Liver (tissue), 9 donors: ENCODE measurements around the gene HUNK. TPM values are rescaled to one million over a fixed set of nuclear protein-coding genes. Genes with fewer than 3 reads are reported as not detected.

Experiments used
- DNase-seq: peaks from one replicate; pipeline ENCODE4 v3.0.0-alpha.2; 2017; ENCODE audit warnings: low spot score
- H3K27ac ChIP-seq, 2 donors: one replicate each; pipeline ENCODE4 v1.7.0; 2013; ENCODE audit warnings: inconsistent platforms in 2 of 2, low read length in 2 of 2, control low read depth in 1 of 2, low read depth in 1 of 2, mild to moderate bottlenecking in 1 of 2
- H3K27me3 ChIP-seq, 4 donors: one replicate each; pipeline versions ENCODE4 v1.6.1 to v1.7.0; 2013; ENCODE audit warnings: low read length in 3 of 4, inconsistent platforms in 1 of 4, mild to moderate bottlenecking in 1 of 4, moderate library complexity in 1 of 4; ENCODE audit not compliant: control insufficient read depth in 4 of 4, insufficient read depth in 4 of 4
- H3K36me3 ChIP-seq, 4 donors: one replicate each; pipeline versions ENCODE4 v1.6.1 to v1.7.0; 2013; ENCODE audit warnings: low read length in 3 of 4, mild to moderate bottlenecking in 3 of 4, low read depth in 1 of 4, moderate library complexity in 1 of 4; ENCODE audit not compliant: control insufficient read depth in 4 of 4, insufficient read depth in 3 of 4
- H3K4me1 ChIP-seq, 4 donors: one replicate each; pipeline versions ENCODE4 v1.6.1 to v1.7.0; 2013; ENCODE audit warnings: low read length in 3 of 4, mild to moderate bottlenecking in 3 of 4, moderate library complexity in 1 of 4; ENCODE audit not compliant: control insufficient read depth in 4 of 4, insufficient read depth in 4 of 4
- H3K4me3 ChIP-seq, 3 donors: one replicate each; pipeline versions ENCODE4 v1.6.1 to v1.7.0; 2013; ENCODE audit warnings: low read length in 3 of 3, control low read depth in 1 of 3, low read depth in 1 of 3, mild to moderate bottlenecking in 1 of 3
- H3K9ac ChIP-seq, 2 donors: one replicate each; pipeline ENCODE4 v1.7.0; 2013; ENCODE audit warnings: low read length in 2 of 2, mild to moderate bottlenecking in 2 of 2, moderate library complexity in 2 of 2, control low read depth in 1 of 2, low read depth in 1 of 2
- H3K9me3 ChIP-seq, 4 donors: one replicate each; pipeline versions ENCODE4 v1.6.1 to v1.7.0; 2013; ENCODE audit warnings: low read length in 3 of 4; ENCODE audit not compliant: control insufficient read depth in 4 of 4
- ATF3 ChIP-seq: IDR thresholded peaks from 2 replicates; pipeline ENCODE4 v1.6.1; 2016; ENCODE audit warnings: antibody characterized with exemption
- CTCF ChIP-seq: fragments of 150-350 bp; IDR thresholded peaks from 2 replicates; pipeline ENCODE4 v1.5.1; 2017; ENCODE audit warnings: improper control_type of control experiment, low read depth, low read length; ENCODE audit not compliant: missing input control
- EGR1 ChIP-seq, 2 donors: IDR thresholded peaks; 2 replicates each; pipeline ENCODE4 v1.6.1; 2016 to 2018; ENCODE audit warnings: antibody characterized with exemption in 2 of 2, low read depth in 2 of 2
- FOXA1 ChIP-seq: IDR thresholded peaks from 2 replicates; pipeline ENCODE4 v1.6.1; 2016; ENCODE audit warnings: antibody characterized with exemption
- FOXA2 ChIP-seq: IDR thresholded peaks from 2 replicates; pipeline ENCODE4 v1.6.1; 2016; ENCODE audit warnings: antibody characterized with exemption
- GABPA ChIP-seq, 2 donors: IDR thresholded peaks in 1 of 2; conservative IDR thresholded peaks in 1 of 2; 2 replicates each; pipeline ENCODE4 v1.6.1; 2016; ENCODE audit warnings: antibody characterized with exemption in 2 of 2, mild to moderate bottlenecking in 1 of 2, moderate library complexity in 1 of 2
- HNF4A ChIP-seq, 2 donors: conservative IDR thresholded peaks; 2 replicates each; pipeline ENCODE4 v1.6.1; 2016; ENCODE audit warnings: antibody characterized with exemption in 2 of 2, mild to moderate bottlenecking in 2 of 2
- HNF4G ChIP-seq: IDR thresholded peaks from 2 replicates; pipeline ENCODE4 v1.6.1; 2016; ENCODE audit warnings: antibody characterized with exemption
- JUND ChIP-seq, 2 donors: IDR thresholded peaks; 2 replicates each; pipeline ENCODE4 v1.6.1; 2016; ENCODE audit warnings: antibody characterized with exemption in 2 of 2
- NR2F2 ChIP-seq: IDR thresholded peaks from 2 replicates; pipeline ENCODE4 v1.6.1; 2016; ENCODE audit warnings: antibody characterized with exemption
- RAD21 ChIP-seq, 2 donors: IDR thresholded peaks; 2 replicates each; pipeline ENCODE4 v1.6.1; 2016; ENCODE audit warnings: antibody characterized with exemption in 2 of 2, mild to moderate bottlenecking in 2 of 2
- RXRA ChIP-seq, 2 donors: IDR thresholded peaks; 2 replicates each; pipeline ENCODE4 v1.6.1; 2017 to 2018; ENCODE audit warnings: antibody characterized with exemption in 2 of 2, mild to moderate bottlenecking in 1 of 2
- SP1 ChIP-seq: IDR thresholded peaks from 2 replicates; pipeline ENCODE4 v1.6.1; 2018; ENCODE audit warnings: antibody characterized with exemption, mild to moderate bottlenecking
- TAF1 ChIP-seq: conservative IDR thresholded peaks from 2 replicates; pipeline ENCODE4 v1.6.1; 2016; ENCODE audit warnings: antibody characterized with exemption, mild to moderate bottlenecking
- YY1 ChIP-seq: IDR thresholded peaks from 2 replicates; pipeline ENCODE4 v1.6.1; 2016; ENCODE audit warnings: antibody characterized with exemption, mild to moderate bottlenecking
- WGBS: extraction: QIAGEN DNeasy Blood & Tissue Kit; methylation state at CpG from one replicate; pipeline ENCODE4 v1.1.7; 2013; 5-methylcytosine and 5-hydroxymethylcytosine counted together
- polyA plus RNA-seq, 2 donors: library from polyadenylated mRNA; stranded (reverse) in 1 of 2; unstranded in 1 of 2; fragments of 200-250 nt in 1 of 2; fragments of >200 nt in 1 of 2; fragmentation: Nextera tagmentation in 1 of 2; extraction: Ambion mirVana in 1 of 2; gene quantifications; one replicate each; pipeline versions ENCODE4 v1.2.1 to v1.2.3, GENCODE V29; 2013 to 2015
- total RNA-seq, 2 donors: library from RNA; depleted of rRNA; stranded (reverse); fragments of >200 nt; gene quantifications; one replicate each; pipeline ENCODE4 v1.2.3, GENCODE V29; 2014
- TF ChIP-seq, protein P1 (sequence below): IDR thresholded peaks from 2 replicates; pipeline ENCODE4 v1.6.1; 2016; ENCODE audit warnings: antibody characterized with exemption
- TF ChIP-seq, protein P2 (sequence below): IDR thresholded peaks from 2 replicates; pipeline ENCODE4 v1.6.1; 2016; ENCODE audit warnings: antibody characterized with exemption, mild to moderate bottlenecking
- TF ChIP-seq, protein P3 (sequence below): IDR thresholded peaks from 2 replicates; pipeline ENCODE4 v1.6.1; 2016; ENCODE audit warnings: antibody characterized with exemption
- donor health status: healthy.
- donor health status: healthy.
- donor health status: healthy.
- donor health status: healthy.
- donor health status: healthy.

The HUNK gene
- total and polyA plus RNA-seq, 4 donors, result 0.11 to 0.92 (median 0.30) TPM

DNA sequence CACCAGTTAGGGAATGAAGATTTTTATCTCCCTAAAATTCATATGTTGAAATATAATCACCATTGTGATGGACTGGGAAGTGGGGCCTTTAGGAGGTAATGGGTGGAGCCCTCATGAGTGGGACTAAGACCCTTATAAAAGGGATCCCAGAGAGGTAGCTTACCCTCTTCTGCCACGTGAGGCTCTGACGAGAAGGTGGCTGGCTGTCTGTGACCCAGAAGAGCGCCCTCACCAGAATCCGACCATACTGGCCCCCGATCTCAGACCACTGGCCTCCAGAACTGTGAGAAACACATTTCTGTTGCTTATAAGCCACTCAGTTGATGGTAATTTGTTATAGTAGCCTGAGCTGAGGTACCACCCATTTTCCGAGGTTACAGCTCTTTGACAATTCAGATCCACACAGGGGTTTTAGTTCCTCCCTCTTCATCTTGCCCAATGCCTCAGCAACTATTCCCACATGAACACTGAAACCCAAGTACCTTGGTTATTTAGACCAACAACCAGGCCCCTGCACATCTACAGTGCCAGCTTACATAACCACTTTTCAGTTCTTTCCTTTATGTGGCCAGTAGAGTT lies 27.6 kb upstream of the HUNK start:
- 69% methylated on average over 6 of the region's 6 CpGs for WGBS
- Histone ChIP-seq H3K9ac (no peak overlapping the region), H3K4me3 (no peak overlapping the region), H3K9me3 (no peaks in the 10 kb centered on the region), H3K27me3 (peaks cover 0 to 3% (median 0%) of the 10 kb centered on the region in 4 donors), H3K27ac (no peak overlapping the region), H3K36me3 (no peaks in the 10 kb centered on the region), H3K4me1 (no peaks in the 10 kb centered on the region)
- TF ChIP-seq SP1, result no peak
- TF ChIP-seq JUND (IDR thresholded peaks at IDR 0.05), result no peak
- no peak for TF ChIP-seq RAD21 (IDR thresholded peaks at IDR 0.05)
- TF ChIP-seq TAF1, result no peak
- TF ChIP-seq ATF3, result no peak
- no peak for TF ChIP-seq EGR1 (IDR thresholded peaks at IDR 0.05; ENCODE audit: low read depth in 2 of 2)
- TF ChIP-seq GABPA (IDR thresholded peaks at IDR 0.05 in 1 of 2, conservative IDR thresholded peaks at IDR 0.05 in 1 of 2), result no peak
- TF ChIP-seq RXRA (IDR thresholded peaks at IDR 0.05), result no peak
- TF ChIP-seq FOXA1, result no peak
- no peak for TF ChIP-seq FOXA2
- TF ChIP-seq, protein P1, sequence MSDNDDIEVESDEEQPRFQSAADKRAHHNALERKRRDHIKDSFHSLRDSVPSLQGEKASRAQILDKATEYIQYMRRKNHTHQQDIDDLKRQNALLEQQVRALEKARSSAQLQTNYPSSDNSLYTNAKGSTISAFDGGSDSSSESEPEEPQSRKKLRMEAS, result no peak
- TF ChIP-seq CTCF, result no peak
- TF ChIP-seq, protein P2, sequence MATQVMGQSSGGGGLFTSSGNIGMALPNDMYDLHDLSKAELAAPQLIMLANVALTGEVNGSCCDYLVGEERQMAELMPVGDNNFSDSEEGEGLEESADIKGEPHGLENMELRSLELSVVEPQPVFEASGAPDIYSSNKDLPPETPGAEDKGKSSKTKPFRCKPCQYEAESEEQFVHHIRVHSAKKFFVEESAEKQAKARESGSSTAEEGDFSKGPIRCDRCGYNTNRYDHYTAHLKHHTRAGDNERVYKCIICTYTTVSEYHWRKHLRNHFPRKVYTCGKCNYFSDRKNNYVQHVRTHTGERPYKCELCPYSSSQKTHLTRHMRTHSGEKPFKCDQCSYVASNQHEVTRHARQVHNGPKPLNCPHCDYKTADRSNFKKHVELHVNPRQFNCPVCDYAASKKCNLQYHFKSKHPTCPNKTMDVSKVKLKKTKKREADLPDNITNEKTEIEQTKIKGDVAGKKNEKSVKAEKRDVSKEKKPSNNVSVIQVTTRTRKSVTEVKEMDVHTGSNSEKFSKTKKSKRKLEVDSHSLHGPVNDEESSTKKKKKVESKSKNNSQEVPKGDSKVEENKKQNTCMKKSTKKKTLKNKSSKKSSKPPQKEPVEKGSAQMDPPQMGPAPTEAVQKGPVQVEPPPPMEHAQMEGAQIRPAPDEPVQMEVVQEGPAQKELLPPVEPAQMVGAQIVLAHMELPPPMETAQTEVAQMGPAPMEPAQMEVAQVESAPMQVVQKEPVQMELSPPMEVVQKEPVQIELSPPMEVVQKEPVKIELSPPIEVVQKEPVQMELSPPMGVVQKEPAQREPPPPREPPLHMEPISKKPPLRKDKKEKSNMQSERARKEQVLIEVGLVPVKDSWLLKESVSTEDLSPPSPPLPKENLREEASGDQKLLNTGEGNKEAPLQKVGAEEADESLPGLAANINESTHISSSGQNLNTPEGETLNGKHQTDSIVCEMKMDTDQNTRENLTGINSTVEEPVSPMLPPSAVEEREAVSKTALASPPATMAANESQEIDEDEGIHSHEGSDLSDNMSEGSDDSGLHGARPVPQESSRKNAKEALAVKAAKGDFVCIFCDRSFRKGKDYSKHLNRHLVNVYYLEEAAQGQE, result no peak
- TF ChIP-seq, protein P3, sequence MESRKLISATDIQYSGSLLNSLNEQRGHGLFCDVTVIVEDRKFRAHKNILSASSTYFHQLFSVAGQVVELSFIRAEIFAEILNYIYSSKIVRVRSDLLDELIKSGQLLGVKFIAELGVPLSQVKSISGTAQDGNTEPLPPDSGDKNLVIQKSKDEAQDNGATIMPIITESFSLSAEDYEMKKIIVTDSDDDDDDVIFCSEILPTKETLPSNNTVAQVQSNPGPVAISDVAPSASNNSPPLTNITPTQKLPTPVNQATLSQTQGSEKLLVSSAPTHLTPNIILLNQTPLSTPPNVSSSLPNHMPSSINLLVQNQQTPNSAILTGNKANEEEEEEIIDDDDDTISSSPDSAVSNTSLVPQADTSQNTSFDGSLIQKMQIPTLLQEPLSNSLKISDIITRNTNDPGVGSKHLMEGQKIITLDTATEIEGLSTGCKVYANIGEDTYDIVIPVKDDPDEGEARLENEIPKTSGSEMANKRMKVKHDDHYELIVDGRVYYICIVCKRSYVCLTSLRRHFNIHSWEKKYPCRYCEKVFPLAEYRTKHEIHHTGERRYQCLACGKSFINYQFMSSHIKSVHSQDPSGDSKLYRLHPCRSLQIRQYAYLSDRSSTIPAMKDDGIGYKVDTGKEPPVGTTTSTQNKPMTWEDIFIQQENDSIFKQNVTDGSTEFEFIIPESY, result no peak
- no peak for TF ChIP-seq HNF4G
- TF ChIP-seq YY1, result no peak
- no peak for TF ChIP-seq HNF4A (conservative IDR thresholded peaks at IDR 0.05)
- TF ChIP-seq NR2F2, result no peak
- no peak for DNase-seq
